ENCODE measurements around the gene RUFY3. TPM values are rescaled to one million over a fixed set of nuclear protein-coding genes. Genes with fewer than 3 reads are reported as not detected.

The RUFY3 gene
- total and polyA plus RNA-seq, 2 of the 13 experiments (the other 11 are each of a cell fraction or from before 2014, with no cell fraction given) = 17.9 to 25.3 TPM

- no peak for TF ChIP-seq ETV6 (CRISPR knock-in tag; conservative IDR thresholded peaks at IDR 0.05)
- TF ChIP-seq, protein P1, sequence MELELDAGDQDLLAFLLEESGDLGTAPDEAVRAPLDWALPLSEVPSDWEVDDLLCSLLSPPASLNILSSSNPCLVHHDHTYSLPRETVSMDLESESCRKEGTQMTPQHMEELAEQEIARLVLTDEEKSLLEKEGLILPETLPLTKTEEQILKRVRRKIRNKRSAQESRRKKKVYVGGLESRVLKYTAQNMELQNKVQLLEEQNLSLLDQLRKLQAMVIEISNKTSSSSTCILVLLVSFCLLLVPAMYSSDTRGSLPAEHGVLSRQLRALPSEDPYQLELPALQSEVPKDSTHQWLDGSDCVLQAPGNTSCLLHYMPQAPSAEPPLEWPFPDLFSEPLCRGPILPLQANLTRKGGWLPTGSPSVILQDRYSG (CRISPR knock-in tag; IDR thresholded peaks at IDR 0.05) = peak; percentile 64; the same call in 1 of the 2 replicates
- TF ChIP-seq AGO1 (IDR thresholded peaks at IDR 0.05; ENCODE audit: low read depth, low read length, poor library complexity, severe bottlenecking) = peak; percentile 34
- TF ChIP-seq ZSCAN21 (CRISPR knock-in tag; IDR thresholded peaks at IDR 0.05; ENCODE audit: borderline replicate concordance) = peak; percentile 85
- TF ChIP-seq, protein P2, sequence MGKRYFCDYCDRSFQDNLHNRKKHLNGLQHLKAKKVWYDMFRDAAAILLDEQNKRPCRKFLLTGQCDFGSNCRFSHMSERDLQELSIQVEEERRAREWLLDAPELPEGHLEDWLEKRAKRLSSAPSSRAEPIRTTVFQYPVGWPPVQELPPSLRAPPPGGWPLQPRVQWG (CRISPR knock-in tag; IDR thresholded peaks at IDR 0.05; ENCODE audit: borderline replicate concordance, low read depth) = no peak
- TF ChIP-seq ZZZ3 (CRISPR knock-in tag; IDR thresholded peaks at IDR 0.05; ENCODE audit: borderline replicate concordance) = peak; percentile 72; the same call in 1 of the 2 replicates
- TF ChIP-seq, protein P3, sequence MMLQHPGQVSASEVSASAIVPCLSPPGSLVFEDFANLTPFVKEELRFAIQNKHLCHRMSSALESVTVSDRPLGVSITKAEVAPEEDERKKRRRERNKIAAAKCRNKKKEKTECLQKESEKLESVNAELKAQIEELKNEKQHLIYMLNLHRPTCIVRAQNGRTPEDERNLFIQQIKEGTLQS (CRISPR knock-in tag; IDR thresholded peaks at IDR 0.05) = 0 out of 2 replicates have a peak, but pooled peaks have one; percentile 19
- TF ChIP-seq ERF (CRISPR knock-in tag; IDR thresholded peaks at IDR 0.05) = no peak
- 0 out of 2 replicates have a peak, but pooled peaks have one; percentile 59 for TF ChIP-seq ZNF34 (CRISPR knock-in tag; IDR thresholded peaks at IDR 0.05; ENCODE audit: borderline replicate concordance)
- TF ChIP-seq ASH2L (IDR thresholded peaks at IDR 0.05; ENCODE audit: insufficient read length, low read depth, low read length) = peak; percentile 17
- no peak for TF ChIP-seq SMAD3 (CRISPR knock-in tag; IDR thresholded peaks at IDR 0.05)
- TF ChIP-seq ZSCAN20 (CRISPR knock-in tag; IDR thresholded peaks at IDR 0.05; ENCODE audit: borderline replicate concordance) = no peak
- TF ChIP-seq HDAC1 (CRISPR knock-in tag; IDR thresholded peaks at IDR 0.05) = 0 out of 2 replicates have a peak, but pooled peaks have one; percentile 35
- peak; percentile 39; the same call in 1 of the 2 replicates for TF ChIP-seq KDM5A (IDR thresholded peaks at IDR 0.05; ENCODE audit: borderline replicate concordance, low read length)
- 0 out of 2 replicates have a peak, but pooled peaks have one; percentile 45 for TF ChIP-seq ZNF800 (CRISPR knock-in tag; IDR thresholded peaks at IDR 0.05)
- TF ChIP-seq ZNF546 (CRISPR knock-in tag; conservative IDR thresholded peaks at IDR 0.05) = no peak
- peak; percentile 50; the same call in 1 of the 2 replicates for TF ChIP-seq SALL1 (CRISPR knock-in tag; IDR thresholded peaks at IDR 0.05)
- peak; percentile 53; the same call in 1 of the 2 replicates for TF ChIP-seq MXD3 (CRISPR knock-in tag; IDR thresholded peaks at IDR 0.05)
- TF ChIP-seq ZNF510 (CRISPR knock-in tag; IDR thresholded peaks at IDR 0.05; ENCODE audit: low read depth) = peak; percentile 51; the same call in 1 of the 2 replicates
Observed at GRCh38 chr4:70838666-70839588, 117.2 kb downstream of the RUFY3 start (continued).
